ENCODE data around the gene RSU1. TPM values are rescaled to one million over a fixed set of nuclear protein-coding genes. Genes with fewer than 3 reads are reported as not detected.

RSU1 gene
- polyA plus RNA-seq, 3 donors: 45.7 to 111 (median 100) TPM

- Mint-ChIP-seq H3K4me1 (no peaks in the 10 kb centered on the region), H3K9me3 (peaks cover 0 to 6% (median 2%) of the 10 kb centered on the region in 7 donors), H3K27ac (no peak overlapping the region), H3K27me3 (ENCODE audit: low read depth in 3 of 3) (no peaks in the 10 kb centered on the region), H3K36me3 (peaks cover 2 to 8% of the 10 kb centered on the region in 2 donors), H3K4me3 (no peak overlapping the region)
- DNase-seq: no peak
- Histone ChIP-seq H3K4me2 (replicated peaks; ENCODE audit: extremely low read depth, low read length, poor library complexity, severe bottlenecking) (no peak overlapping the region), H2AFZ (ENCODE audit: insufficient read depth, low read depth, low read length, poor library complexity, severe bottlenecking) (no peak overlapping the region), H3K79me2 (ENCODE audit: insufficient read depth, low read length) (no peaks in the 10 kb centered on the region), H3K9me3 (replicated peaks in 1 of 2; ENCODE audit: control insufficient read depth in 1 of 2, insufficient read depth in 1 of 2, low read length in 2 of 2) (peaks cover 0 to 7% of the 10 kb centered on the region in 2 donors), H3K4me1 (ENCODE audit: control insufficient read depth in 1 of 2, insufficient read depth in 2 of 2, low read length in 2 of 2) (no peaks in the 10 kb centered on the region), H3K27me3 (ENCODE audit: control insufficient read depth in 2 of 2, insufficient read depth in 2 of 2, low read length in 2 of 2) (no peaks in the 10 kb centered on the region), H3K9ac (ENCODE audit: insufficient read depth, low read length, poor library complexity, severe bottlenecking) (no peak overlapping the region), H3K4me3 (replicated peaks in 1 of 3; ENCODE audit: low read depth in 2 of 3, low read length in 3 of 3) (no peak overlapping the region), H3K27ac (ENCODE audit: low read depth in 1 of 2, low read length in 2 of 2) (no peak overlapping the region), H4K20me1 (ENCODE audit: insufficient read depth, low read length) (no peaks in the 10 kb centered on the region), H3K36me3 (replicated peaks in 1 of 2; ENCODE audit: control insufficient read depth in 1 of 2, insufficient read depth in 2 of 2, low read length in 2 of 2) (peaks cover 0 to 8% of the 10 kb centered on the region in 2 donors)
- intact Hi-C loops (cut with micrococcal nuclease): no loop called here
- WGBS (ENCODE audit: insufficient coverage): 100% methylated on average over 1 of the region's 2 CpGs
- no peak for TF ChIP-seq CTCF (IDR thresholded peaks at IDR 0.05)
Observed at GRCh38 chr10:16640153-16640552, 177.1 kb downstream of the RSU1 start.

- Mint-ChIP-seq H3K4me3 (no peak overlapping the region), H3K9me3 (peaks cover 0 to 5% (median 2%) of the 10 kb centered on the region in 7 donors), H3K36me3 (peaks cover 2 to 8% of the 10 kb centered on the region in 2 donors), H3K27me3 (ENCODE audit: low read depth in 3 of 3) (no peaks in the 10 kb centered on the region), H3K27ac (no peak overlapping the region), H3K4me1 (no peaks in the 10 kb centered on the region)
- no peak overlapping the region for H3K27ac ChIP-seq (ENCODE audit: low read depth in 1 of 2, low read length in 2 of 2)
- no peaks in the 10 kb centered on the region for H3K79me2 ChIP-seq (ENCODE audit: insufficient read depth, low read length)
- no CpG with 5 or more reads among the region's 4 CpGs for WGBS (ENCODE audit: insufficient coverage)
- peaks cover 0 to 7% of the 10 kb centered on the region in 2 donors for H3K9me3 ChIP-seq (replicated peaks in 1 of 2; ENCODE audit: control insufficient read depth in 1 of 2, insufficient read depth in 1 of 2, low read length in 2 of 2)
- no peaks in the 10 kb centered on the region for H3K27me3 ChIP-seq (ENCODE audit: control insufficient read depth in 2 of 2, insufficient read depth in 2 of 2, low read length in 2 of 2)
- H3K4me1 ChIP-seq (ENCODE audit: control insufficient read depth in 1 of 2, insufficient read depth in 2 of 2, low read length in 2 of 2): no peaks in the 10 kb centered on the region
- TF ChIP-seq CTCF (IDR thresholded peaks at IDR 0.05): no peak
- no peak overlapping the region for H3K4me3 ChIP-seq (replicated peaks in 1 of 3; ENCODE audit: low read depth in 2 of 3, low read length in 3 of 3)
- DNase-seq: no peak
- H3K9ac ChIP-seq (ENCODE audit: insufficient read depth, low read length, poor library complexity, severe bottlenecking): no peak overlapping the region
- peaks cover 0 to 8% of the 10 kb centered on the region in 2 donors for H3K36me3 ChIP-seq (replicated peaks in 1 of 2; ENCODE audit: control insufficient read depth in 1 of 2, insufficient read depth in 2 of 2, low read length in 2 of 2)
- intact Hi-C loops (cut with micrococcal nuclease): no loop called here
- H4K20me1 ChIP-seq (ENCODE audit: insufficient read depth, low read length): no peaks in the 10 kb centered on the region
- no peak overlapping the region for H2AFZ ChIP-seq (ENCODE audit: insufficient read depth, low read depth, low read length, poor library complexity, severe bottlenecking)
- H3K4me2 ChIP-seq (replicated peaks; ENCODE audit: extremely low read depth, low read length, poor library complexity, severe bottlenecking): no peak overlapping the region
Observed at GRCh38 chr10:16639471-16639870, 177.8 kb downstream of the RSU1 start.
